MCF 10A (cell line): ENCODE data around the gene SH3GL3. TPM values are rescaled to one million over a fixed set of nuclear protein-coding genes. Genes with fewer than 3 reads are reported as not detected.

Source experiments
- total RNA-seq: library from RNA; stranded (reverse); gene quantifications from 2 replicates; pipeline ENCODE4 v1.2.3, GENCODE V29; 2022

SH3GL3 gene
- total RNA-seq, 1 experiment from 2014 or later: 0.19 TPM

Other genes with a start within 250 kb of the SH3GL3 start
- gene HDGFL3, start 239.5 kb upstream of the SH3GL3 start, total RNA-seq: 80.4 and 104 TPM in 2 replicates
- 68.3 and 93.5 TPM in 2 replicates for gene BNC1, start 162.7 kb upstream of the SH3GL3 start, total RNA-seq
- 1.2 TPM in 2 replicates for gene ADAMTSL3, start 206.8 kb downstream of the SH3GL3 start, total RNA-seq